GM18861 (cell line): ENCODE data around the gene TCN2.
"Not testable (repeated sequence)": the region's sequence is repeated elsewhere in the genome, so short reads cannot be mapped to it uniquely, and the experiment has no call there.

ENCODE experiments used
- ATAC-seq: cut with Tn5 transposase; IDR thresholded peaks from one replicate; pipeline ENCODE4 v1.9.1; 2021; ENCODE audit not compliant: unreplicated experiment

TCN2 gene

DNA sequence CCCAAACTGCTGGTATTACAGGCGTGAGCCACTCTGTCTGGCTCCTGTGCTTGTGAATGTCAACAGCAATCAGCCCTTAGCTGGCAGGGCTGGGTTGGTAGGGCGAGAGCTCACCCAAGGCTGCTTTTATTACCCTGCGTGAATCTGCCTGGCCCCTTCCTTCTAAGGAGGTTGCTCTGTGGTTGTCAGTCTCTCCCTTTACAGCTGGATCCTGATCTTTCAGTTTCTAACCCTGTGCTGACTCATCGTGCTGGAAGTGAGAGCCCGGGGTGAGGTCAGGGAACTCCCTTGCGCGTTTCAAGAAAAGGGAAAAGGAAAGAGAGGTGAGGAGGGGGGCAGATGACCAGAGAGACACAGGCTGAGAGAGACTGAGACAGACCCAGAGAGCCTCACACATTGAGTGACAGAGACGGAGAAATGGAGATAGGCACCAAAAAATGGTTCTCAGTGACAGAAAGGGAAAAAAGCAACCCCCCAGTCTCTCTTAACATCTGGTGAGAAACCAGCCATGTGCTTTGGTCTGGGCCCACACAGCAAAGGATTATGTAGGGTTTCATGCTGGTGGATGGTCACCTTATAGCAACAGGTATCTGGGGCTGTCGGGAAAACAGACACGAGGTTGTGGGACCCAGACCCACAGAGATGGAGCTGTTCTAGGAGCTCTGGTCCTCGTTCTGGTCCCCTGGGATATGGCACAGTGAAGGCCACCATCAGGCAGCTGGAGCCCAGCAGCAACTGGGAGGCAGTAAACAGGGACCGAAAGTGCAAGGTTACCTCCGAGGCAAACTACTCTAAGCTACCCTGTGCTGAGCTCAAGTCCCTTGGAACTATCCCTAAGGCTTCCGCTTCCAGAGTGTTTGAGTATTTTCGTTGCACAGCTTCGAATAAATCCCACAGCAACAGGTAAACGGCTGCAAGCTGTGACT is 2.5 kb downstream of the TCN2 start:
- no peak for ATAC-seq

- ATAC-seq = no peak
Measured at GRCh38 chr22:30610299-30610698, 3.3 kb downstream of the TCN2 start.

DNA sequence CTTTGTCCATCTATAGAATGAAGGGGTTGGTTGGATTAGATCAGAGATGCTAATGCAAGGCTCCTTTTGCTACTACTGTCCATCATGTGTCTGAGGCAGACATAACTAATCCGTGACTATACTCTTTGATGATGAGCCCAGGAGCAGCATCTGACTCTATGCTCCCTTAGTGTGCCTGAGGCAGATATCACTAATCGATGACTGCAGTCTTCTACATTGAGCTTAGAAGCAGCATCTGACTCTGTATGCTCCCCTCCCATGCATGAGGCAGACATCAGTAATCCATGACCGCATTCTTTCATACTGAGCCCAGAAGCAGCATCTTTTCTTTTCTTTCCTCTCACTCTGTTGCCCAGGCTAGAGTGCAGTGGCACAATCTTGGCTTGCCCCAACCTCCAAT is 4.2 kb downstream of the TCN2 start:
- ATAC-seq = no peak

DNA sequence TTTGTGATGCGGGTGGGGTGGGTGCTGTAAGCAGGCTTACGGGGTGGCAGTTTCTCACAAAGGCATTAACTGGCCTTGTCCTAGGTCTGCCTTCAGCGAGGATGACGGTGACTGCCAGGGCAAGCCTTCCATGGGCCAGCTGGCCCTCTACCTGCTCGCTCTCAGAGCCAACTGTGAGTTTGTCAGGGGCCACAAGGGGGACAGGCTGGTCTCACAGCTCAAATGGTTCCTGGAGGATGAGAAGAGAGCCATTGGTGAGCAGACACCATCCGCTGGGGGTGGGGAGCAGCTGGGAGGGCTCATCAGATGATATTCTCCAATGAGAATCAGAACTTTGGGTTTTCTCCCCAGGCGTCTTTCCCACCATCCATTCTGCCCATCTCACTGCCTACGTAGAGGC is 5.8 kb downstream of the TCN2 start:
- ATAC-seq = no peak

DNA sequence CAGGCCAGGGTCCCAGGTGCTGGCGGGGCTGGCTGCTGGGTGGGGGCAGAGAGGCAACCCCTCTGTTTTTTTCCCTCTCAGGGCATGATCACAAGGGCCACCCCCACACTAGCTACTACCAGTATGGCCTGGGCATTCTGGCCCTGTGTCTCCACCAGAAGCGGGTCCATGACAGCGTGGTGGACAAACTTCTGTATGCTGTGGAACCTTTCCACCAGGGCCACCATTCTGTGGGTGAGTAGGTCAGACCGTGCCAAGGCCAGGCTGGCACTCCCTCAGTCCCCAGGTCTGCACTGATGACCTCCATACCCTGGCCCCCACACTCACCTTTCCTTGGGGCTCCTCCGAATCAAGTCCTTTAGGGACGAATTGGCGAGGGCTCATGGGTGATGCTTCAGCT is 7.3 kb downstream of the TCN2 start:
- ATAC-seq = no peak

GRCh38 chr22:30614879-30615278 is 7.9 kb downstream of the TCN2 start:
- ATAC-seq = no peak

GRCh38 chr22:30615543-30615954 is 8.6 kb downstream of the TCN2 start:
- no peak for ATAC-seq

- ATAC-seq = no peak
Measured at GRCh38 chr22:30617819-30618218, 10.8 kb downstream of the TCN2 start.

DNA sequence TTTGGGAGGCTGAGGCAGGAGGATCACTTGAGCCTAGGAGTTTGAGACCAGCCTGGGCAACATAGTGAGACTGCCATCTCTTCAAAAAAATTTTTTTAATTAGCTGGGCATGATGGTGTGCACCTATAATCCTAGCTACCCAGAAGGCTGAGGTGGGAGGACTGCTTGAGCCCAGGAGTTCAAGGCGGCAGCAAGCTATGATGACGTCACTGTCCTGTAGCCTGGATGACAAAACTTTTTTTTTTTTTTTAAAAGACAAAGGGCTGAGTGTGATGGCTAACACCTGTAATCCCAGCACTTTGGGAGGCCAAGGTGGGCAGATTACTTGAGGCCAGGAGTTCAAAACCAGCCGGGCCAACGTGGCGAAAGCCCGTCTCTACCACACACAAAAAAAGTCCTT is 12.9 kb downstream of the TCN2 start:
- not testable (repeated sequence) for ATAC-seq

DNA sequence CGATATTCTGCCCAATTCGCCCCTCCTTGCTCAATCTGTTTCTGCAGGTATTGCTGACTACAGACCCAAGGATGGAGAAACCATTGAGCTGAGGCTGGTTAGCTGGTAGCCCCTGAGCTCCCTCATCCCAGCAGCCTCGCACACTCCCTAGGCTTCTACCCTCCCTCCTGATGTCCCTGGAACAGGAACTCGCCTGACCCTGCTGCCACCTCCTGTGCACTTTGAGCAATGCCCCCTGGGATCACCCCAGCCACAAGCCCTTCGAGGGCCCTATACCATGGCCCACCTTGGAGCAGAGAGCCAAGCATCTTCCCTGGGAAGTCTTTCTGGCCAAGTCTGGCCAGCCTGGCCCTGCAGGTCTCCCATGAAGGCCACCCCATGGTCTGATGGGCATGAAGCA is 19.4 kb downstream of the TCN2 start:
- ATAC-seq = no peak

DNA sequence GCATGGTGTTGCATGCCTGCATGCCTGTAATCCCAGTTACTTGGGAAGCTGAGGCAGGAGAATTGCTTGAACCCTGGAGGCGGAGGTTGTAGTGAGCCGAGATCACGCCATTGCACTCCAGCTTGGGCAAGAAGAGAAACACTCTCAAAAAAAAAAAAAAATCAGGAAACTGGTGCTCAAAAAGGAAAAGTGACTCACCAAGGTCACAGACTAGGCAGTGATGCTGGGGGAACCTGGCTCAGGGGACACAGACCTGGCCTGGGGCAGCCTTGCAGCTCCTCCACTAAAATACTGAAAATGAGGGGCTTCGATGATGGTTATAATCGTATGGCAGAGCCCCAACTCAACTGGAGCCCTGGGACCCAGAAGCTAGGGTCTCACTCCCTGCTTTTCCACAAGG is 20.5 kb downstream of the TCN2 start:
- no peak for ATAC-seq

DNA sequence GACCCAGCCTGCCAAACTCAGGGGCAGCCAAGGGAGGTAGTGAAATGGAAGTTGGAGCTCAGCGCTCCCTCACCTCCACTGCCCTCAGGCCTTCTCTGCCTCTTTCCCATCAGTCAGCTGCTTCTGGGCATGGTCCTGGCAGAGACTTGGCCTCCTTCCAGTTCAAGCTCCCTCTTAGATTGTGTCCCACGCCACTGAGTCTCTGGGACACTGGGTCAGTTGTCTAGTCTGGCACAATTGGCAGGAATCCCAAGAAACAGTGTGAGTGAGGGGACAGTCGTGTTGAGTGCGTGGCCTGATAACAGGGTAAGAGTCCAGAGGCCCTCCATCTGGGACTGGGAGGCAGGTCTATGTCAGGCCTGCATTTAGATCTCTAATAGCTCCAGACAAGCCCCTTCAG is 21.5 kb downstream of the TCN2 start:
- ATAC-seq = no peak

GRCh38 chr22:30631469-30631868 is 24.5 kb downstream of the TCN2 start:
- ATAC-seq = not testable (repeated sequence)

GRCh38 chr22:30634471-30635233 is 27.7 kb downstream of the TCN2 start:
- ATAC-seq = peak; percentile 58

DNA sequence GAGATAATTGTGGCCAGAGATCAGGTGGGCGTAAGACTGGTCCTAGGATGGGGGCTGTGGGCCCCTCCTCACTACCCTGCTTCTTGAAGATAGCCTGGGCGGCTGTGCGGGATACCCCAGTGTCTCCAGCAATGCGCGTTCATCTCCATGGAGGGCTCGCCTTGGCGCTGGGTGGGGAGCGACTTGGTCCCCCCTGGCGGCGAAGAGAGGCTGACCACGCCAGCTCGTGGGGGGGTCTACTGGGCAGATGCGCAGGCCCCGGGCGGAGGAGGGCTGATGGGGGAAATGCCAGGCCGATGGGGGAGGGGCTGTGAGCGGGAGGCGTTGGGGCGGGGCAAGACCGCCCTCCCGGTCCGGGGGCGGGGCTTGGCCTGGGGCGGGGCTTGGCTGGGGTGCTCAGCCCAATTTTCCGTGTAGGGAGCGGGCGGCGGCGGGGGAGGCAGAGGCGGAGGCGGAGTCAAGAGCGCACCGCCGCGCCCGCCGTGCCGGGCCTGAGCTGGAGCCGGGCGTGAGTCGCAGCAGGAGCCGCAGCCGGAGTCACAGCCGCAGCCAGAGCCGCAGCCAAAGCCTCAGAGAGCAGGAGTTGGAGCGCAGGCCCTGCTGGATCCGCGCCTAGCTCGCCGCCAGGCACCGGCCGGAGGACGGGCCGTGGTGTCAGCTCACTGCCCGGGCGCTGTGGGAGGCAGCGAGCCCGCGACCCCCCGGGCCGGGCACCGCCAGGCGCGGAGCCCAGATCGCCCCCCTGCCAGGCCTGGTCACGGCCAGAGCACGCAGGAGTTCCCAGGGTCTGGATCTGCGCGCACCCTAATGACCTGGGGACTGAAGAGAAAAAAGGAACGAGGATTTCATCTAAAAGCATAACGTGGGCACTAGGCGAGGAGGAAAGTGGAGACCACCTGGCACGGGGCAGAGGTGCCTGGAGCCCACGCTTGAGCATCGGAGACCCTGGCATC is 28.6 kb downstream of the TCN2 start, which contains the start of gene SLC35E4:
Gene SLC35E4 (plus strand): TSS at position 509 of the 953 bp plus-strand sequence. CDS start 670 bp downstream, outside the sequence.
- ATAC-seq = peak; percentile 35

GRCh38 chr22:30636226-30637077 is 29.5 kb downstream of the TCN2 start:
- no peak for ATAC-seq

GRCh38 chr22:30637701-30638114 is 30.7 kb downstream of the TCN2 start:
- no peak for ATAC-seq

GRCh38 chr22:30640361-30640760 is 33.4 kb downstream of the TCN2 start:
- ATAC-seq = no peak

DNA sequence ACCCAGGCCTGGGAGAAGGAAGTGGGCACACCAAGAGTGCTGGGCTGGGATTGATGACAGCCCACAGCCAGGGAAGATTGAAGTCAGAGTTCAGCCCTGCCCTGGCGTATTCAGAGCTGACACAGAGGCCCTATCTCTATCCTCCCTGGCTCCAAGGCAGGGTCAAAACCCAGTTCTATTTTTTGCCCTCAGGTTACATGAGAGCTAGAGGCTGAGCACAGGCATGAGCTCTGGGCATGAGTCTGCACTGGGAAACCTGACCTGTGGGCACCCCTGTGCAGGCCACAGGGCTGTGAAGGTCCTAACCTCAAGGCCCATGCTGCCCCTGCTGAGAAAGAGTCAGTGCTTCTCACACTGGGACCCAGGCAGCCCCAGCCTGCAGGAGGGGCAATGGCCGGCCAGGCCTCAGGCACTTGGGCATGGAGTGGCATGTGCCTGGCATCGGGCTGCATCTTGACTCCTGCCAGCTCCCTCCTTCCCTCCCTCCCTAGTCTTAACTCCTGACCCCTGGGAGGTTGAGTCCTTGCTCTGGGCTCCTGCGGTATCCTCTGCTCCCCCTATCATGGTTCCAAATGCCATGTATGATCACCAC is 34.0 kb downstream of the TCN2 start:
- no peak for ATAC-seq
